LNCAP (cell line): Measurements from ENCODE around the gene ENDOD1.

Experiments
- TF ChIP-seq, protein P1 (sequence below): fragments of 450-650 bp; IDR thresholded peaks from 2 replicates; pipeline ENCODE4 v1.5.1; 2017; ENCODE audit warnings: mild to moderate bottlenecking

The ENDOD1 gene

DNA sequence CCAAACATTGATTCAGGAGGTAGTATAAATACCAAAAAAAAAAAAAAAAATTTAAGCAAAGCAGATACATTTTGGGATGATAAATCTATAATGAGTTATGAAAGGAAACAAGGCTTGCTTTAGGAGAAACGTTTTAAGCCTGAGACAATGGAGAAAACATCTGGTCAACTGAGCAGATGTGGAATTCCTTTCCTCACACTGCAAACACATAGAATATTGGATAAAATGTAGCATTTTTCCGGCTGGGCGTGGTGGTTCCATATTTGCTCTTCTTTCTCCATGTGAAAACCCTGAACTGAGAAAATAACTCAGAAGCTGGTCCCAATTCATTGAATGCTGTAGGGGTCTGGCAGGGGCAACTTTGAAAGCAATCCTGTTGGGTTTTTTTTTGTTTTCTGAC lies 33.9 kb downstream of the ENDOD1 start:
- TF ChIP-seq, protein P1, sequence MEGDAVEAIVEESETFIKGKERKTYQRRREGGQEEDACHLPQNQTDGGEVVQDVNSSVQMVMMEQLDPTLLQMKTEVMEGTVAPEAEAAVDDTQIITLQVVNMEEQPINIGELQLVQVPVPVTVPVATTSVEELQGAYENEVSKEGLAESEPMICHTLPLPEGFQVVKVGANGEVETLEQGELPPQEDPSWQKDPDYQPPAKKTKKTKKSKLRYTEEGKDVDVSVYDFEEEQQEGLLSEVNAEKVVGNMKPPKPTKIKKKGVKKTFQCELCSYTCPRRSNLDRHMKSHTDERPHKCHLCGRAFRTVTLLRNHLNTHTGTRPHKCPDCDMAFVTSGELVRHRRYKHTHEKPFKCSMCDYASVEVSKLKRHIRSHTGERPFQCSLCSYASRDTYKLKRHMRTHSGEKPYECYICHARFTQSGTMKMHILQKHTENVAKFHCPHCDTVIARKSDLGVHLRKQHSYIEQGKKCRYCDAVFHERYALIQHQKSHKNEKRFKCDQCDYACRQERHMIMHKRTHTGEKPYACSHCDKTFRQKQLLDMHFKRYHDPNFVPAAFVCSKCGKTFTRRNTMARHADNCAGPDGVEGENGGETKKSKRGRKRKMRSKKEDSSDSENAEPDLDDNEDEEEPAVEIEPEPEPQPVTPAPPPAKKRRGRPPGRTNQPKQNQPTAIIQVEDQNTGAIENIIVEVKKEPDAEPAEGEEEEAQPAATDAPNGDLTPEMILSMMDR, result no peak

DNA sequence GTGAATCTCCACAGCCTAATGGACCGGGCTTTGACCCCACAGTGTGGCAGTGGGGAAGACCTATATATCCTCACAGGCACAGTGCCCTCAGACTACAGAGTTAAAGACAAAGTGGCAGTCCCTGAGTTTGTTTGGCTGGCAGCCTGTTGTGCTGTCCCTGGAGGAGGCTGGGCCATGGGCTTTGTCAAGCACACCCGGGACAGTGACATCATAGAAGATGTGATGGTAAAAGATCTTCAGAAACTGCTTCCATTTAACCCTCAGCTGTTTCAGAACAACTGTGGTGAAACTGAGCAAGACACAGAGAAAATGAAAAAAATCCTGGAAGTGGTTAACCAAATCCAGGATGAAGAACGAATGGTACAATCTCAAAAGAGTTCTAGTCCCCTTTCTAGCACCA lies 39.0 kb downstream of the ENDOD1 start:
- TF ChIP-seq, protein P1, result no peak

DNA sequence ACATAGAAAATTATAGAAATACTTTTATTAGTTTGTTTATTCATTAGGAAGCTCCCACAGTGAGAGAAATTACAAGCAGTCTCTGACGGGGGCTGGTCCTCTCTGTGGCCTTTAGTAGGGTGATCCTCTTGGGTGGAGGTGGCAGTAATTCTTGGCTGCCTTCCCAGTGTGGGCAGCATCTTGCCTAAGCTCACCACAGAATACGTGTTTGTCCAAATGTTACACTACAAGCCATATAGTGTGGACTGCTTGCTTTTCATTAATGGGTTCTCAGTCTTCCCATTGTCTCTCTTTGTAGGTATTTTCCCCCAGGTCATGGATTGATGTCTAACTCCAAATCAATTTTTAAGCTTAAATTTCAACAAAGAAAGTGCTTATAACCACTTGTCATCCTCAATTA lies 43.3 kb downstream of the ENDOD1 start:
- TF ChIP-seq, protein P1, result no peak

DNA sequence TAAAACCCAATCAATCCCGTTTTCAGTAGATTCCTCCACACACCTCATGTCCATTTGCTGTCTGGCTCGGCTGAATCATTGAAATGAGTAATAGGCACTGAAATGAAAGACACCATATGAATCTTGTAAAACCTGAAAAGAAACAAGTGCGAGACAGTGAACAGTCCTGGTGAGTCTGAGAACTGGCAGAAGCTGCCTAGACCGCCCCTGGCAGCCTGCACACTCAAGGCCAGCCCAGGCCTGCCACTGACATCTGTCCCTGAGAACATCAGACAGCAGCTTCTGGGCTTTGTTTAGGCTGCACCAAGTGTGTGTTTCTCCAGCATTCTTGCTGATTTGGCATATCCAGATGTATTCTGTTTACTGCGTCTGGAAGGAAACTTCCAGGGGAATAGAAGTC lies 44.8 kb downstream of the ENDOD1 start:
- TF ChIP-seq, protein P1, result no peak

DNA sequence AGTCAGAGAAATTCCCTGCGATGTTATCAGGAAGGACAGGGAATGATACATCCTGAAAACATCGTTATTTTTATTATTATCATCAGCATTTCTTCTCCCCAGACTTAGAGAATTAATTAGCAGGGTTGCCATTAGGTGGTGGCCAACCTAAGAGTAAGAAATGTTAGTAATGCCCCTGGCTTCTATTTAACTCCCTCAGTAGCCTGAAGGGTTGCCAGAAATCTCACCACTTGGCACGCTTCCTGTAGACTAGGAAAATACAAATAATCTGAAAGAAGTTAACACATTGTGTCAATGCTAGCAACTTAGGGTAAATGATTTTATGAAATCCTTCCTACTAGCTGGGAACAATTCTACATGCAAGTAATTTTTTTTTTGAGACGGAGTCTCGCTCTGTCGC lies 45.5 kb downstream of the ENDOD1 start:
- TF ChIP-seq, protein P1, result no peak

DNA sequence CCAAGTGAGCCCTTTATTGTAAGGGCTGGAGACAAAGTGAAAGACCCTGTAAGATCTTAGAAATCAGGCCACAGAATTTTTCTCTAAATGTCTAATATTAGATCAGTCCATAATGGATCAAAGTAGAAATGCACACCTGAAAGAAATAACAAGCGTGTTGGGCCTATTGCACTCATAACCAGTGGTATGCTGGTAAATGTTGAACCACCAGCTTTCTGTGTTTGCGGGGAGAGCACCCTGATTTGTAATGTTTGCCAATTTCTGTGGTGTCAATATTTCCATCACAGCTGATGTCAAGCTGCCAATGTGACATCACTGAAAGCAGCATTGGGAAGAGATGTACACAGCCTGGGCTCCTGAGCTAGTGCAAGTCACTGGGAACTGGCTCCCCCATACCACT lies 46.2 kb downstream of the ENDOD1 start:
- TF ChIP-seq, protein P1, result no peak

DNA sequence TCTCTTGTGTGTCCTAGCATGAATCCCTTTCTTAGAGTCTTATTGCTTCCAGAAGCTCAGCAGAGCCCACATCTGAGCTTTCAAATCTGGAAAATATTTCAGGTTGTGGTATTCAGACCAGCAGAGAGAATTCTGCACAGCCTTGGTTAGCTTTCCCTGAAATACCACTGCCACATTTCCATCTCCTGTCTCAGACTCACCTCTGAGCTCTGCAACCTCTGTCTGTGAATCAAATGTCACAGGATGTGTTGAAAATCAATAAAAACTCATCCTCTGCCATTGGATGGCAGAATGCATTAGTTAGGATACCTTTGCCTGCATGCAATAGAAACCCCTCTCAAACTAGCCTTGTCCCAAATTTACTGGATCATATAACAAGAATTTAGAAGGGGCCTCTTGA lies 47.7 kb downstream of the ENDOD1 start:
- TF ChIP-seq, protein P1, result no peak

DNA sequence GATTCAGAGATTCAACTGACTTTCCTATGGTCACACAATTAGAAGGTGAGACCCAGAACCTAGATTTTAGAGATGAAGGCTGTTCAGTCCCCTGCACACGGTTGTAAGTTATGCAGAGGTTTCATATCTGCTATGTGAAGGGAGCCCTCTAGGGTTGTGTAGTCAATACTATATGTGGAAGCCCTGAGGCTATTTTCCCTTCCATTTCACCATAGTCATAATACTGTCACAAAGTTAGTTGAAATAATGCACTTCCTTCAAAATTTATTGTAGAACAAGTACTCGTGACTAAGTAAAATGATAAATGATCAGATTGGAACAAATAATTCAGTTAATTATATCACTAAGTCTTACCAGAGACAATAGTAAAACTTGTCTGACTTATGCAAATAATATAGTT lies 48.8 kb downstream of the ENDOD1 start:
- TF ChIP-seq, protein P1, result no peak
